ENCODE data around the gene KAT6B.

DNA sequence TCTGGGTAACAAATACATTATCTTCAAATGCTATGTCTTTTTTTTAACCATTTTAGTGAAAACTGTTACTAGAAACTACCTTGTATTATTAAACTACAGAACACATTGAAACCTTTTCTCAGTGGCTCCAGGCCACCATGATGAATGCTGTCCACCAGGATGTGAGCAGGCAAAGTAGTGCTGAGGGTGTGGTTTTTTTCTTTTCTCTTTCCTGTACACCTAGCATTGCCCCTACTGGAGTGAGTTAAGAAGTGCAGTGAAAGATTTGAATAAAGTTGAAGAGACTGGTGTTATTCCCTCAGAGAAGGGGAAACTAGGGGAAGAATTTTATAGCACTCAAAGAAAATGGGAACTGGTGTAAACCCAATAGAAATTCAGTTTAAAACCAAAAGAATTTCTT, 165.0 kb downstream of the KAT6B start:
- no peak for TF ChIP-seq EZH2 (IDR thresholded peaks at IDR 0.05; ENCODE audit: insufficient read depth, low read length)
- TF ChIP-seq, protein P1, sequence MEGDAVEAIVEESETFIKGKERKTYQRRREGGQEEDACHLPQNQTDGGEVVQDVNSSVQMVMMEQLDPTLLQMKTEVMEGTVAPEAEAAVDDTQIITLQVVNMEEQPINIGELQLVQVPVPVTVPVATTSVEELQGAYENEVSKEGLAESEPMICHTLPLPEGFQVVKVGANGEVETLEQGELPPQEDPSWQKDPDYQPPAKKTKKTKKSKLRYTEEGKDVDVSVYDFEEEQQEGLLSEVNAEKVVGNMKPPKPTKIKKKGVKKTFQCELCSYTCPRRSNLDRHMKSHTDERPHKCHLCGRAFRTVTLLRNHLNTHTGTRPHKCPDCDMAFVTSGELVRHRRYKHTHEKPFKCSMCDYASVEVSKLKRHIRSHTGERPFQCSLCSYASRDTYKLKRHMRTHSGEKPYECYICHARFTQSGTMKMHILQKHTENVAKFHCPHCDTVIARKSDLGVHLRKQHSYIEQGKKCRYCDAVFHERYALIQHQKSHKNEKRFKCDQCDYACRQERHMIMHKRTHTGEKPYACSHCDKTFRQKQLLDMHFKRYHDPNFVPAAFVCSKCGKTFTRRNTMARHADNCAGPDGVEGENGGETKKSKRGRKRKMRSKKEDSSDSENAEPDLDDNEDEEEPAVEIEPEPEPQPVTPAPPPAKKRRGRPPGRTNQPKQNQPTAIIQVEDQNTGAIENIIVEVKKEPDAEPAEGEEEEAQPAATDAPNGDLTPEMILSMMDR (IDR thresholded peaks at IDR 0.05; ENCODE audit: insufficient read depth, low read depth, low read length): peak; percentile 13

Measured in astrocyte (in vitro differentiated cells and primary cell).